Pulmonary artery endothelial cell (primary cell): ENCODE data around the gene TM4SF18. TPM values are rescaled to one million over a fixed set of nuclear protein-coding genes. Genes with fewer than 3 reads are reported as not detected.

Experiments
- DNase-seq: peaks from one replicate; pipeline ENCODE4 v3.0.0-alpha.2; 2011; ENCODE audit warnings: low read depth, low spot score
- total RNA-seq: library from RNA; depleted of rRNA; stranded (reverse); fragments of >200 nt; gene quantifications from 2 replicates; pipeline ENCODE4 v1.2.3, GENCODE V29; 2014

TM4SF18 gene
- total RNA-seq, 1 donor from 2014 or later: 81.6 TPM

DNA sequence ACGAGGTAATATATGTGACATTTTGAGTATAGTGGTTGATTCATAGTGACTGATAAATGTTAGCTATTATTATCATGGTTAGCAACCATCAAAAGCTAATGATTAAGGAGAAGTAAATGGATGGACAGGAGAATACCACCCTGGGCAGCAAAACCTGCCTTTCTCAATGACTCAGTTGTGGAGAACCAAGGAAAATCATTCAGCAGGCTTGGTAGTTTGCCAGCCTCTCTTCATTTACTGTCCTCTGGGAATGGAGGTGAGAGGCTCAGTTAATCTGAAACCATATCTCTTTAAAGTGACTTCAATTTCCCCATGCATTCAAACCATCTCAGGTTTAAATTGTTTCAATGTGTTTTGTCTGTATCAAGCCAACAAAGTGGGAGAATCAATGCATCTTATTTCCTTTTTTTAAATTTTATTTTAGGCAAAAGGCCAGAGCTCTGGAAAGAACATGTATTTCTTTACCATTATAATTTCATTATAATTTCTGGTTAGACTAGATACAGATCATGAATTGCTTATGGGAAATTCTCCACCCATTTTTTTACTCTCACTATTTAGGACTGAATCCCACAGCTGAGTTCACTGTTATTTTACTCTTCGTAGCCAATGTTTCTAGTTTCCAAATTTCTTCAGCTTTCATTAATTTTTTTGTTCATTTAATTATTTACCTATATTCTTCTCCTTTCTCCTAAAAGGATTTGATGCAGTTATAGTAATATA lies 2.7 kb downstream of the TM4SF18 start:
- no peak for DNase-seq

- no peak for DNase-seq
Observed at GRCh38 chr3:149327156-149327555, 6.3 kb downstream of the TM4SF18 start.

- DNase-seq: no peak
Observed at GRCh38 chr3:149325581-149325980, 7.9 kb downstream of the TM4SF18 start.

- no peak for DNase-seq
Observed at GRCh38 chr3:149324332-149324731, 9.1 kb downstream of the TM4SF18 start.

GRCh38 chr3:149321640-149322039 lies 11.8 kb downstream of the TM4SF18 start:
- no peak for DNase-seq

DNA sequence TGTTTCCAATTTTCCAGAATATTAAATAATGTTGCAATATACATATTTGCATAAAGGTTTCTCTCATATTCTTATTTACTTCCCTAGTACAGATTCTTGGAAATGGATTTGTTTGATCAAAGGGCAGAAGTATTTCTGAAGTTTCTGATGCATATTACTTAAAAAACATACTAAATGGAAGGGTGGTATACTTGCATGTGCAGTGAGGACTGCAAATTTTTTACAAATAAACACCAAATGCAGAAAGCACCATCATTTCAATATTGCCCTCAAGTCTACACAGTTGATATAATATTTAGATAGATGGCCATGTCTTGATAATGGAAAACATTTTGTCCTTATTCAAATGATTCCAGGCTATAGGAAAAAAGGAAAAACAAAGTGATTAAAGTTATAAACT lies 12.3 kb downstream of the TM4SF18 start:
- no peak for DNase-seq

DNA sequence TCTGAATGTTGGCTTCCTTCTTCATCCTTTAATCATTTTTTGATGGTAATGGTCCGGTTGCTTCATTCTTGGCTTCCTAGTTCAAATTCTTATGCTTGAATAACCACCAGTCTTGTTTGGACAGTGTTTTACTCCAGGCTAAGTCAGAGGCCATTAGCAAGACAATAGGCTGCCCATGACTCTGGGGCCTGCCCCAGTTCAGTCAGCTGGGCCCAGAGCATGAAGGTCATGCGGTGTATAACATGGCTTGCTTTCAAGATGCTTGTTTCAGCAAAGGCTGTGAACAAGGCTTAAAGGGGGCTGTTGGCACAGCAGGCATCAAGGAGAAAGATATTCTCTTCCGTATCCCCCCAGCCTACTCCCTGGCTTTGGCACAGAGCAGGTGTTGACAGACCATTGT lies 13.7 kb downstream of the TM4SF18 start:
- DNase-seq: no peak

DNA sequence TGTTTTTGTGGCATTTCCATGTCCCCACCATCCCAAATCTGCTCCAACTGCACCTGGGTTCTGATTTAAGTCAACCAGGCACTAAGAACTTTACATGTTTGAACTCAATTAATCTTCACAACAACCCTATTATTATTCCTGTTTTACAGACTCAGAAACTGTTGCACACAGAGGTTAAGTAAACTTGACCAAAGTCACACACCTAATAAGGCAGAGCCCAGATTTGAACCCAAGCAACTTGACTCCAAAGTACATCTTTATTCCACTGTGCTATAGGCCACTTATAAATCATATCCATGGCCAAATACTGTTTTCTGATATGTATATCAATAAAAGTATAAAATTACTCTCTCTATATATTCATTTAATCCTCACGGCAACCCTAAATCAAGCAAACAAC lies 16.4 kb downstream of the TM4SF18 start:
- DNase-seq: no peak

- DNase-seq: no peak
Observed at GRCh38 chr3:149316437-149316836, 17.0 kb downstream of the TM4SF18 start.

DNA sequence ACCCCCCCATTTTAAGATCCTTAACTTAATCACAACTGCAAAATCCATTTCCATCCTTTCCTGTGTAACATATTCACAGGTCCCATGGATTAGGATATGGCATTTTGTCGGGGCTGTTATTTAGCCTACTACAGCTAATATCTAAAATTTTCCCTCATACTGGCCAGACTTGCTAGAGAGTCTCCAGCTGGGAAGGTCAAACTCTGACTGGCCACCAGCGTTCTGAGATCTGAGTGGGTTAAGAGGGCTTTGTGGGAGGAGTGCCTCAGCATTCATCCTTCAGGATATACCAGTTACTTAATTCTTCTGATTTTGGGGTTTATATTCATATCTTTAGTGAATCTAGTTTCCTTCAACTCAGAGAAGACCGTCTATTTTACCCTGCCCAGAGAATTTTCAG lies 17.7 kb downstream of the TM4SF18 start:
- DNase-seq: no peak

- DNase-seq: no peak
Observed at GRCh38 chr3:149314807-149315578, 18.4 kb downstream of the TM4SF18 start.

DNA sequence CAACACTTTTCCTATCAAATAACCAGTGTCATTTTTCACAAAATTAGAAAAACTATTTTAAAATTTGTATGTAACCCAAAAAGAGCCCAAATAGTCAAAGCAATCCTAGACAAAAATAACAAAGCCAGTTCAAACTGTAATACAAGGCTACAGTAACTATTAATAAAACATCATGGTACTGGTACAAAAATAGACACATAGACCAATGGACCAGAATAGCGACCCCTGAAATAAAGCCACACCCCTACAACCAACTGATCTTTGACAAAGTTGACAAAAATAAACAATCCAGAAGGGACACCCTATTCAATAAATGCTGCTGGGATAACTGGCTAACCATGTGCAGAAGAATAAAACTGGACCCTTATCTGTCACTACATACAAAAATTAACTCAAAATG lies 19.9 kb downstream of the TM4SF18 start:
- DNase-seq: no peak

- no peak for DNase-seq
Observed at GRCh38 chr3:149310796-149311534, 22.5 kb downstream of the TM4SF18 start.

DNA sequence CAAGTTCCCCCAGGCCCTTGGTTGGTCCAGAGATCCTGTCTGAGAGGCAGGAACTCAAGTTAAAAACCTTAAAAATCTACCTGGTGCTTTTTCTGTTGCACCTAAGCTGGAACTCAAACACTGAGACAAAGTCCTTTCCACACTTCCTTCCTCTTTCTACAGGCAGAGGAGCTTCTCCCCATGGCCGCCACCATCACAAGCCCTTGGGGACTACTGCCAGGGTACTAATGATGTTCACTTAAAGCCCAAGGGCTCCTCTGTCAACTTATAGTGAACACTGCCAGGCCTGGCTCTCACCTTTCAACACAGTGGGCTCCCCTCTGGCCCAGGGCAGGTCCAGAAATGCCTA lies 26.0 kb downstream of the TM4SF18 start:
- DNase-seq: no peak

DNA sequence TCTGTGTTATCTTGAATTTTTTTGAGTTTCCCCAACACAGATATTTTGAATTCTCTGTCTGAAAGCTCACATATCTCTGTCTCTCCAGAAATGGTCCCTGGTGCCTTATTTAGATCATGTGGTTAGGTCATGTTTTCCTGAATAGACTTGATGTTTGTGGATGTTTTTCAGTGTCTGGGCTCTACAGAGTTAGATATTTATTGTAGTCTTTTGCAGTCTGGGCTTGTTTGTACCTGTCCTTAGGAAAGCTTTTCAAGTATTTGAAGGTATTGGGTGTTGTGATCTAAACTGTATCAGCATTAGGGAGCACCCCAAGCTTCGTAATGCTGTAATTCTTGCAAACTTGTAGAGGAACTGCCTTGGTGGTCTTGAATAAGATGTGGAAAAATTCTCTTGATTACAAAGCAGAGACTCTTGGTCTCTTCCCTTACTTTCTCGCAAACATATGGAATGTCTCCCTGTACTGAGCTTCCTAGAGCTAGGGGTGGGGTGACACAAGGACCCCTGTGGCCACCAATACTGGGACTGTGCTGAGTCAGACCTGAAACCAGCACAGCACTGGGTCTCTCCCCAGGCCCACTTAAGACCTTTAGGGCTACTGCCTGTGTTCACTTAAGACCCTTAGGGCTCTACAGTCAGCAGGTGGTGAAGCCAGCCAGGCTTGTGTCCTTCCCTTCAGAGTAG lies 26.5 kb downstream of the TM4SF18 start:
- no peak for DNase-seq

GRCh38 chr3:149305376-149305775 lies 28.1 kb downstream of the TM4SF18 start:
- no peak for DNase-seq

DNA sequence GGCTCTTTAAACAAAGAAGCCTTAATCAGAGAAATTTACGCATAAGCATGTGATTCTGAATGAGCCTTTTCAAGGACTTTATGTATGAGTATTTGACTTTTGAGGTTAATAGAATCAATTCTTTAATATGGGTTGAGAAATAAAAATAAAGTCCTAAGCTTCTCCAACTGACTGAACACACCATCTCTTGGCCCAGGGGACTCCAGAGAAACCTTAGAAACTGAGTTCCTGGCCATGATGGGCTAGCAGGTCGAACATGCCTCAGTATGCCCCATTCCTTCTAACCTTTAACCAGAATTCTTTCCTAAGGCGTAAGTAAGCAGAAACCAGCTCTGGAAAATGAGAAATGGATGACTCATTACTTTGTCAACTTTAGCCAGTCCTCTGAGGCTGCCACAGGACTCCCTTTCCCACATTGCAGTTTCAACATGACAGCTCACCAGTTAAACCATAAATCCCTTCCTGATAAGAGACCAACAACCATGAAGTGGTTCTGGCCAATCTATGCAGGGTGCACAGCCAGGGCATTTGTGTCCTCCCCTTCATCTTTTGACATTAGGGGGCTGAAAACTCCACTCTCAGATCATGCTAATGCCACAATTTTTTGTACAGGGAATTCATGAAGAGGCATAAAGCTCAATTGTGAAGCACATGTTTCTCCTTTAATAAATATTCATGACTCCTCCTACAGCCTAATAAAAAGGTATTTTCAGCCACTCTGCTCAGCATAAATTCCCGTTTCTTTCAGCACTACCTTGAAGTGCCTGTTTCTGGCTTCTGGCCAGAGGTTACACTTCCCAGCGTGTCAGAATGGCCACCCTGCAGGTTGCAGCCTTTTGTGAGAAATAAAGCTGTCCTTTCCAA lies 33.3 kb downstream of the TM4SF18 start:
- no peak for DNase-seq

GRCh38 chr3:149296972-149297371 lies 36.5 kb downstream of the TM4SF18 start:
- no peak for DNase-seq

DNA sequence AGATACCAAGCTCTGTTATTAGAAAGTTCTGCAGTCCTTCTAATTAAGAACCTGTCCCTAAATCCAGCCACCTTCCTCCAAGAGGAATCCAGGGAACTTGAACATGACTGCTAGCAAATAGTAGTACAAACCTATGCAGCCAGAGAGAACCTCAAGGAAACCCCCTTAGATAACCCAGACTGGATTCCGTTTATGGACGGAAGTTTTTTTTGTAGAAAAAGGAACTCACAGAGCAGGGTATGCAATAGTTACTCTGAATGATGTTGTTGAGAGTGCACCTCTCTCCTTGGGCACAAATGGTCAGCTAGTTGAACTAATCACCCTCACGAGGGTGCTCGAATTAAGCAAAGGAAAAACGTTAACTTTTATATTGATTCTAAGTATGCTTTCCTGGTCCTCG lies 40.8 kb downstream of the TM4SF18 start:
- DNase-seq: no peak

DNA sequence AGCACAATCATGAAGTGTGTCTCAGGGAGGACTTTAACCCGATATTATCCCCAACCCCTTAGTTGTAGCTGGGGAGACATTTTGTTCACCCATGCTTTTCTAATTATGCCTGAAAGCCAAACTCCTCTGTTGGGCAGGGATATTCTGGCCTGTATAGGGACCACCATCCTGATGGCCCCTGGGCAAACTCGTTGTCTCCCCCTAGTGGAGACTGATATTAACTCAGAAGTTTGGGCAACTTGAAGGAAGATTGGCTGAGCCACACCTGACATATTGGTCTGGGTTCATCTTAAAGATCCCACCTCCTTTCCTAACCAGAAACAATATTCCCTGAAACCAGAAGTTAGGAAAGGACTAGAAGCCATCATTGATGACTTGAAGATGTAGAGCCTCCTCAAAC lies 42.3 kb downstream of the TM4SF18 start:
- no peak for DNase-seq

GRCh38 chr3:149288655-149289054 lies 44.8 kb downstream of the TM4SF18 start:
- DNase-seq: no peak
